ENCODE data around the gene FBXL13.
"Not testable (repeated sequence)": the region's sequence is repeated elsewhere in the genome, so short reads cannot be mapped to it uniquely, and the experiment has no call there.

- TF ChIP-seq CTCF (IDR thresholded peaks at IDR 0.05; ENCODE audit: insufficient read depth, low read length); POLR2AphosphoS5 (IDR thresholded peaks at IDR 0.05; ENCODE audit: low read depth); SPI1 (IDR thresholded peaks at IDR 0.05; ENCODE audit: borderline replicate concordance, low read depth); REST (IDR thresholded peaks at IDR 0.05; ENCODE audit: insufficient replicate concordance, low read depth); GABPA (IDR thresholded peaks at IDR 0.05; ENCODE audit: low read depth): not testable (repeated sequence)
Observed at GRCh38 chr7:103018295-103018694, 56.3 kb downstream of the FBXL13 start.
